ENCODE measurements around the gene SOBP.

Gene SOBP

DNA sequence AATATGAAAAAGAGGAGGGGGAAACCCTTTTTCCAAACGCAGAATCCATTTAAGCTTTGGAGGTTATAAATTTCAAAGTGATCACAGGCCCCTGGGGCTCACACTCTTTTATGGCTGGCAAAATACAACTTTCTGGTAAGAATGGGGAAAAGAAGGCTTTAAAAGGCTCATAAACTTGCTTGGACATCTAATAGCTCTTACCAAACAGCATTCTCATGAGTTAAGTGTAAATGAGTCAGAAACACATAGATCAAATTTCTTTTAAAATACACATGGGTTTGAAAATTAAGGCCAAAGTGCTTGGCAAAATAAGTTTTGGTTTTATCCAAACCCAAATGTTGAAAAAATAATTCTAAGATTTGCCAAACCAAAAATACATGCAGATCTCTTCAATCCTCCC is 154.6 kb downstream of the SOBP start:
- DNase-seq, result no peak

DNA sequence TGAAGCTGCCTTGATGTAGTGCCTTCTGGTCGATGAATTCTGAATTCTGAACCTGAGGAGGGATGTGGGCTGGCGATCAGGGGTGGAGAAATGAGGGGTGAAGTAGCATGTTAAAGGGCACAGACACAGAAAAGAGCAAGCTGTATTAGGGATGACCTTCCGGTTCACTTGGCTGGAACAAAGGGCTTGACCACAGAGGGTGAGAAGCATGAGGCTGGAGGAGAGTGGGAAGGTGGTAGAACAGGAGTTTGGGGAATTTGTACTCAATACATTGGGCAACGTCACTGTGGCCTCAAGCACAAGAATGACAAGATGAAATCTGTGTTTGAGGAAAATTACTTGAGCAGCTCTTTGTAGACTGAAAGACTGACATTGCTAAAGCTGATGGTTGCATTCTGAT is 155.8 kb downstream of the SOBP start:
- no peak for DNase-seq

DNA sequence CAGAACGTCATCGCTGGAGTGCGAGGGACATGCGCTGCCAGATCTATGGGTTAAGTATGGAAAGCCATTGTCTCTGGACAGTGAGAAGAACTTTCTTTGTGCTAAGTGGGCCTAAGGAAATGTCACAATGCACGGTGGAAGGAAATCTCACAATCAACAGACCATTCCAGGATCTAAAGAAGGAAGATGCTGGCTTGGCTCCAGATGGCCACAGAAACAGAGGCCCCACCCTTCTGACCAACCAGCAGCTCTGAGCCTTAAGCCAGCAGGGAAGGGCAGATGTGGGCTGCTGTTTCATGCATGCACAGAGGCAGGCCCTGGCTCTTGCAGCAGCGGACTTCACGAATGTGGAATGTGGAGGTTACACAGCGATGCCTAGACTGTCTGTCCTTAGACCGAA is 156.3 kb downstream of the SOBP start:
- no peak for DNase-seq

DNA sequence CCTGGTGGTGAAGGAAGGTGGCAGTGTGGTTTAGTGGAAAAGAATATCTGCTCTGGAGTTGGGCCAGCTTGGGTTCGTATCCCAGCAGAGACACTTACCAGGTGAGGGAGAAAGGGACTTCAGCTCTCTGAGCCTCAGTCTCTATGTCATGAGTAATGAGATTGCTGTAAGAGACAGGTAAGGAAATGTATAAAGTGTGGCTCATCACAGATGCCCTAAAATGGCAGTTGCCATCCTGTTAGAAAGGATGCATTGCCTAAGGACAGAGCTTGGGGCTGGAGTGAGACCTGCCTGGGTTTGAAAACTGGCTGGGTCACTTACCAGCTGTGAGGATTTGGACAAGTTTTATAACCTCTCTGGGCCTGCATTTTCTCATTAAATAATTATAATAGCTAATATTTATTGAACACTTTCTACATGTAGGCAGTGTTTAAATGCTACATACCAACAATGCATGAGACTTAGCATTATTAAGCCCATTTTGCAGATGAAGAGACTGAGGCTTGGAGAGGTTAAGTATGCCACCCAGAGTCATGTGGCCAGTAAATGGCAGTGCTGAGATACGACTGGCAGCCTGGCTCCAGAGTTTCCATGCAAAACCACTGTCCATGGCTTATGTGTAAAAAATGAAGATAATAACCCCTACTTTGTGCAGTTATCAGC is 157.0 kb downstream of the SOBP start:
- DNase-seq, result no peak

DNA sequence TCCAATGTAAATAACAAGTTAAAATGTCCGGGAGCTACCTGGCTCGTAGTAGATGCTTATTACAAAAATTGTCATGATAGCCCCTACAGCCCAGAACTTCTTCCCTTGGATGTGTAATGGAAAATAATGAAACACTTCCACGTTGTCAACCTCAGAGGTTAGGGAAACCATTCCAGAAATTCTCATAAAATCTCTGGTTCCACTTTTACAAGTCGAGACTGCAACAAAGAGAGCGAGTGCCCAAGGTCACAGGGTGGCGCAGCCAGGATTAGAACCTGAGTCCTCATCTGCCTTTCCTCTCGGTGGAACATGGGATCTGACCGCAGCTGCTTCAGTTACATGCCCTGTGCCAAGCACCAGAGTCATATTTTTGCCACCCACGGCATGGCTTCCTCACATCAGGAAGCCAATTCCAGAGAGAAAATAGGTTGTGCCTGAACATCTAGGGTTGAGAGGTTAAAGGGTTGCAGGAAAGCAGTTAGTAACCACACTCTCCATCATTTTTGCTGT is 157.6 kb downstream of the SOBP start:
- DNase-seq, result no peak

DNA sequence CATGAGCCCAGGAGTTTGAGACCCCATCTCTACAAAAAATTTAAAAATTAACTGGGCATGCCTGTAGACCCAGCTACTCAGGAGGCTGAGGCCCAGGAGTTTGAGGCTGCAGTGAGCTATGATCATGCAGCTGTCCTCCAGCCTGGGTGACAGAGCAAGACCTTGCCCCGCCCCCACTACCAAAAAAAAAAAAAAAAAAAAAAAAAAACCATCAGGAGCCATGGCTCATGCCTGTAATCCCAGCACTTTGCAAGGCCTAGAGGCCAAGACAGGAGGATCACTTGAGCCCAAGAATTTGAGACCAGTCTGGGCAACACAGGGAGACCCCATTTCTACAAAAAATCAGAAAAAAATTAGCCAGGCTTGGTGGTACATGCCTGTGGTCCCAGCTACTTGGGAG is 159.1 kb downstream of the SOBP start:
- no peak for DNase-seq

DNA sequence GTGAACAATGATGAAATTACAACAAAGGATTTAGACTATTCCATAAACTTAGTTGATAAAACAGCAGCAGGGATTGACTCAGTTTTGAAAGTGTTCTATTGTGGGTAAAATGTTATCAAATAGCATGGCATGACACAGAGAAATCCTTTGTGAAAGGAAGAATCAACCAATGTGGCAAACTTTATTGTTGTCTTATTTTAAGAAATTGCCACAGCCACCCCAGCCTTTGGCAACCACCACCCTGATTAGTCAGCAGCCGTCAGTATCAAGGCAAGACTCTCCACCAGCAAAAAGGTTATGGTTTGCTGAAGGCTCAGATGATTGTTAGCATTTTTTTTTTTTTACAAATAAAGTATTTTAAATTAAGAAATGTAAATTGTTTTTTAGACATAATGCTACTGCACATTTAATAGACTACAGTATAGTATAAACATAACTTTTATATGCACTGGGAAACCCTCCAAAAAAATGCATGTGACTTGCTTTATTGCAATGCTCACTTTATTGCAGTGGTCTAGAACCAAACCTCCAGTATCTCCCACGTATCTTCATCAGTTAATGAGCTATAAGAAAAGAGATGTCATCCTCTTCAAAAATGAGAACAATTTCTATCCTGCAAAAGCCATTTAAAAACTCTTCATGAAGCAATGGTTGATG is 162.7 kb downstream of the SOBP start:
- DNase-seq, result no peak

DNA sequence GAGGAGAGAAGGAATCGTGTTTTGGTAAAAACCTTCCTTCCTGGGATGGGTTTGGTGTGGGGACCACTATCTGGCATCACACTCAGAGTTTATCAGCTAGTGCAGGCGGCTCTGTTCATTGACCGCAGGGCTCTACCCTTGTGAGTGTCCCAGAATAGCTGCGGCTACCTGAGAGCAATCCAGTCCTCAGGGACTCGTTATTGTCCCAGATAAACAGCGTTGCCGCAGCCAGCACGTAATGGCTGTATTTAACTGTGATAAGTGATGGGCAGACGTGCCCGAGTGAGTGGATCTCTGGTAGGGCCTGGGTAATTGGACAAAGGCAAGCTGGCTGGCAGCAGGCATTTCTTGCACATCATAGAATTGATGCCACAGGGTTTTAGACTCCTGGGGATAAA is 163.3 kb downstream of the SOBP start:
- no peak for DNase-seq

DNA sequence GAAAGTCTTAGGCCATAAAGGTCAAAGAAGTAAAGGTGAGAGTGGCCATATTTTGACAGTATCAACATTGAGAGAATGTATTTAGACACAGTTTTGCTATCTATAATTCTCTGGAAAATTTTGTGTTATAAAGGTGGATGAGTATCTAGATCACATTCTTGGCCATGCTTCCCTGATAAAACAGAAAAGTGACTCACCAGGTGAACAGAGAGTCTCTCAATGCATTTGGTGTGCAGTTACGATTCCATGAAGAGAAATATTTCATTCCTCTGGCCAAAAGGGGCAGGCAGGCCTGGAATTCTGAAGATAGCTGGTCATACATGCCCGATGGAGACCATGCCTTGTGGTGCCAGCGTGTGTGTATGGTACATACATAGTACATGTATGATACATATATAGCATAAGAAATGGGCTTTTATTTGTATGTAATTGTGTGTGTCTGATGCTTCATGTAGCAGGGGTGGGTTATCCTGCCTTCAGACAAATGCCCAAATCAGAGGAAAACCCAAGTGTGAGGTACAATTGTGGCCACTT is 164.0 kb downstream of the SOBP start:
- DNase-seq, result no peak

DNA sequence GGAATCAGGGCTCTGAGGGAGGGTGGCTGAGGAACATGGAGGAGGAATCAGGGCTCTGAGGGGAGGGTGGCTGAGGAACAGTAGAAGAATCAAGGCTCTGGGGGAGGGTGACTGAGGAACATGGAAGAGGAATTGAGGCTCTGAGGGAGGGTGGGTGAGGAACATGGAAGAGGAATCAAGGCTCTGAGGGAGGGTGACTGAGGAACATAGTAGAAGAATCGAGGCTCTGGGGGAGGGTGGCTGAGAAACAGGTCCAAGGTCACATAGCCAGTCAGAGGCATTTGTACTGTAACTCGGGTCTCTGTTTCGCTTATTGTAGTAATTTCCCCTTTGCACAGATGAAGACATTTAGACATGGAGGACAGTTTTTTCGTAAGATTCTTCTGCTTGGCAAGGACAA is 164.8 kb downstream of the SOBP start:
- no peak for DNase-seq

DNA sequence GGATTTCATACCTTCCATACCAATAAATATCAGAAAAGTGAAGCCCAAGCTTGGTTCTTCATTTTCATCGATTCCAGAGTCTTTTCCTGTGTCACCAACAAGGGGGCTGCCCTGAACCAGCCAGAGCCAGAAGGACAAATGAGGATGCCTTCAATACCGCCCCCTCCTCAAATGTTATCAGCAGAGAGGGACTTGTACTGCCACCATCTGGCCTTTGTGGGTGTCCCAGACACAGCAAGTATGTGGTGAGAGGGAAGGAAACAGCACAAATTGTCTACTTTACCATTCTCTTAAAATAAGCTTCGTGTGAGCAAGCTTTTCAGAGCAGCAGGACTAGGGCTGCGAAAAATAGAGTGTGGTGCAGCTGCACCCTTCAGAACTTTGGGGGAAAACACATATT is 165.3 kb downstream of the SOBP start:
- no peak for DNase-seq

DNA sequence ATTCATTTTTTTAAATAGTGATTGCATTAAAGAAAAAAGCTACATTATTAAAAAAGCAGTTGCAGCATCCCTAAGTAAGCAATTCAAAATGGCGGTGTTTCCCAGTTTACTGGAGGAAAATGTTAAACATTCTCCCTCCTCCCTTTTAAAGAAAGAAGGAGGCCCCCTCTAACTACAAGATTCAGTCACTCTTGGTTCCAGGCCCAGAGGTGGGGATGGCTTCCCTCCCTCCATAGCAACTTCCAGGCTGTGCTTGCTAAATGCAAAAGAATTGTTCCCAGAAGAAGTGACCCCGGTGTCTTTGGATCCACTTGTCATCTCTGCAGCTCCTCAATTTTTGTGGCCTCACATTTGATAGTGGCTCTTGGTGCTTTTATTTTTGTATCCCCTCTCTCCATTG is 165.9 kb downstream of the SOBP start:
- DNase-seq, result no peak

DNA sequence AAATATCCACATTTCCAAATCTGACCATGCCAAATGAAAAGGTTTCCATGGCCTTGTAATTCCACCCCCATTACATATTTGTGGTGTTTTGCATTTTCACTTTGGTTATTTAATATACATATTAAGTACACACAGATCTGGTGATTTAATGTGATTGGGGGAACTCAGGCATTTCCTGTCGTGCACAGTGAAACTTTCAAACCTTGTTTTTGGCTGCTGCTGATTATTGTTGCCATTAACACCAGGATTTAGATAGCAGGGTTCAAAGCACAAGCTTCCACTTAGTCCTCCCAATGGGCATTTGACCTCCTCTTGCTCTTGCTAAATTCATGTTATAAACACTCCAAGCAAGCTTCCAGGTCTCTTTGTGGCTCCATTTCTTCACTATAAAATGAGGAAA is 166.5 kb downstream of the SOBP start:
- DNase-seq, result peak; percentile 33

DNA sequence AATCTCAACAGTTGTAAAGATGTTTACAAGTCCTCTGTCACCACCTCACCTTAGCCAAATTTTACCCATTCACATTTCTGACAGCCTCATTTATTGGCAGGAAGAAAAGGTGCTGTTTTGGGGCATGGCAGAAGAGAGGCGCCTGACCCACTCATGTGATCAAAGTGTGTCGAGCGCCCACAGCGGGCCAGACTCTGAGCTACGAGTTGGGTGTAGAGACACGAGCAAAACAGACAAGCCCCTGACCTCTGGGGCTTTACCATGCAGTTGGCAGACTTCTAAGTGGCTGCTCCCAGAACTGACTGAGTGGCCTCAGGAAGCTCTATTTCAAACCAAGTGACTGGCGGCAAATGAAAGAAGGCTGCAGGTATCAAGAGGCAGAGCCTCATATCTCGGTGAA is 167.0 kb downstream of the SOBP start:
- DNase-seq, result no peak

DNA sequence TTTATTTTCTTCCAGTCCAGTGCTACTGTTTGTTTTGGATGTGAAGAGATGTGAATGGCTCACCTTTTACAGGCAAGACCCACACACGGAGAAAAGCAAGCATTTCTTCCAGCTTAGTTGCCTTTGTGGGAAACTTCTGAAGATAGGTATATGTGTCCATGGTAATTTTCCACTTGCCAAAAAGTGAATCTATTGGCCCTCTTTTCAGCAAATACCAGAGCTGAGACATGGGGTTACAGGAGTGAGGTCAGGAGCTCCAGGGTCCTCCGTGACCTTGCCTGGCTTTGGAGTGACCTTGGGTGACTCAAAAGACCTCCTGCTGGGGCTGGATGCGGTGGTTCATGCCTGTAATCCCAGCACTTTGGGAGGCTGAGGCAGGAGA is 167.4 kb downstream of the SOBP start:
- DNase-seq, result no peak

DNA sequence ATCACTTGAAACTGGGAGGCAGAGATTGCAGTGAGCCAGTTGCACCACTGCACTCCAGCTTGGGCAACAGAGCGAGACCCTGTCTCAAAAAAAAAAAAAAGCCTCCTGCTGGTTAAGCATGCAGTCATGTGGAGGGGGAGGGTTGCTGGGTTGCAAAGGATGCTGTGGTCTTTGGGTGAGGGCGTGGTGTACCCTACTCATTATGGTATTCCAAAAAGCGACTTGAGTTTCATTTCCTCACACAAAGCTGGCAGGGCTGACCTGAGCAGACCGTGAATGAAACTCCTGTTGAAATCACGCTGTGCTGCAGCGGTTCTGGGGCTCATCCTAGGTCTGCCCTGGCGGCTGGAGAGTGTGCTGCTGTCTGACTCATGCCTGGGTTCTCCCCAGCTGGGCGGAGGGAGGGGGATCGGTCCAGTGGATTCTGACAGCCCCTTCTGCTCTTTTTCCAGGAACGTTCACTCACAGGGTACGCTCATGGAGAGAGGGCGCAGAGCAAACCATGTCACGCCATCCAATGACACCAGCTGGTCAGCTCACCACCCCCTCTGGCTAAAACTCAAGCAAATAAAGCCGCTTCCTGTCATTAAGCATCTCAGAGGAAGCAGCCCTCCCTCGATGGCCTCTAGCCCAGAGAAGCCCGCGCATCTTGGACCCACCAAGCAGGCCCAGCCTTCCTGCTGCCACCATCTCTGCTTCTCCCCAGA is 168.0 kb downstream of the SOBP start:
- peak; percentile 76 for DNase-seq

DNA sequence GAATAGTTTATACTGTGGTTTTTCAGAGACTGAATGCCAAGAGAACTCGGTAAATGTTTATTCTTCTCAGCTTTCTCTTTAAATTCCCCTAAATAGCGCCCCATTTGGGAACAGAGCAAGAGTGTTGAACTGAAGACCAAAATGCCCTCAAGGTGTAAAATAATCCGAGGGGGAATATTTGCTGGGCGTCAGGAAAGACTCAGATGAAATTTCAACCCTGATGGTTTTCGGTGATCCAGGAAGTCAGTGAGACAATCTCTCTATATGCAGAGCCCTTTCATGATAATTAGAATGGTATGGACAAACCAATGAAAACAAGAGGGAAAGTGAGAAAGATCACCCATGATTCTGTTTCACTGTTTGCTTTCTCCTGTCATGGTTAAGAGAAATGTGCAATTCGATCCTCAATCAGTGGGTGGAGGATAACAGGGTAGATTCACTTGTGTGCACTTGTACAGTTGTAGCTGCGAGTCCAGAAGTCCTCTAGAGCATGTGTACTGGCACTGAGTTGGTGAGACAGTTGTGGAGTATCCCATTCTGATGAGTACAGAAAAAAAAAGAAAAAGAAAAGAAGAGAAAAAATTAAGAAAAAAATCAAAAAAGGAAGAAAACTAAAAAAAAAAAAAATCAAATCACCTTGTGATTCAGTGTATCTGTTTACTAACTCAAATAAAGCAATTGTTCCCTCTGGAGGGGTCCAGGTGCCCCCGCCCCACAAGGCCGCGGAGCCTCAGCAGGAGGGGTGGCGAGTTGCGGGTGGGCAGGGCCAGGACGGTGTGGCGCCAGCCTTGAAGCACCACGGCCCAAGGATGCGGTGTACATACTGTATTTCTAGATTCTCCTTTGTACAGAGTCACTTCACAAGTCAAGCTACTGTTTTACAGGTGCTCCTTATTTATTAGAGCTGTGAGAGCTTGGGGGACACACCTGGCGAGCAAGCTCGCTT is 169.3 kb downstream of the SOBP start:
- peak; percentile 18 for DNase-seq

DNA sequence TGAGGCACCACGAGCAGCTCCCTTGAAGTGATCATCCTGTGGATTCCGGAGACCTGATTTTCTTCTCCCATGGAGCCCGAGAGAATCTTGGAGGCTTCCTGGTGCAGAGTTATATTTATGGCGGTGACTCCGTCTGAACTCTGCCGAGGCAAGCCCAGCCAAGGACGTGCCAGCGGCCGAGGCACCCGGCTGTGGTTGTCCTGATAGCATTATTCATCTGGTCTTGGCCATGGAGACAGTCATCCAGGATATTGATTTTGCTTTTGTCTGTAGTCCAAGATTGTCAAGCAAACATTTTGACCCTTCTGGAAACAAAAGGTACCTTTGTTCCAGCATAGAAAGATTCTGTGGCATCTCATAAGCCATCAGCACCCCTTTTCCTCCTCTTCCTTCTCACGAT is 170.9 kb downstream of the SOBP start:
- no peak for DNase-seq

DNA sequence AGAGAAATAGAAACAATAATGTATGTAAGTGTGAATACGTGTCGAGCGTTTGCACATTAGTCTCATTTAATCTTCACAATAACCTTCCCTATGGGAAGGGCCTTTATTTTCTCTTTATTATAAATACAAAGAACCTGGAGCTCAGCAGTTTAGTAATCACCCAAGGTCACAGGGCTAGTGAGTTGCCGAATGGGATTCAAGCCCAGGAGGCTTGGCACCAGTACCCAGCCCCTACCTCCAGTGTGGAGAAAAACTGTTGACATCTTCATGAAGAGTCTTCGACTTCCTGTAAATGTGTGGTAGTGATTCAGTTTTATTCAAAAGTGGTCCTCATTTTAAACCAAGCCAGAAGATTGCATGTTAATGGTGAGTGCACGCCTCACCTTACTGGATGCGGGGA is 171.4 kb downstream of the SOBP start:
- no peak for DNase-seq

DNA sequence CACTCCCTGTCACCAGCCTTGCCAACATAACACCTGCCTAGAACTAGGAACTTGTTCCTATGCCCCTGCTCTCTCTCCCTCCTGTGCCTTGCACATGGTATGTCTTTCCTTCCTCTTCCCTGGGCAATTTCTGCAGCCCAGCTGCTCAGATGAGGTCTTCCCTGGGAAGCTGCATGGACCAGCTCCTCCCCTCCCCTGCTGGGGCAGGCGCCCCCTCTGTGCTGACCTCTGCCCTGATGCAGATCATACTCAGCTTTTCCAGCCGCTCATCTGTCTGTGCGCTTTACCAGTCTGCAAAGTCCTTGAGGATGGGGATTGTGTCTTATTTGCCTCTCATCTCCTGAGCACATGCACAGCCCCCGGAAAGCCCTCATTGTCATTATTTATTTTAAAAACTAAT is 172.4 kb downstream of the SOBP start:
- DNase-seq, result no peak

DNA sequence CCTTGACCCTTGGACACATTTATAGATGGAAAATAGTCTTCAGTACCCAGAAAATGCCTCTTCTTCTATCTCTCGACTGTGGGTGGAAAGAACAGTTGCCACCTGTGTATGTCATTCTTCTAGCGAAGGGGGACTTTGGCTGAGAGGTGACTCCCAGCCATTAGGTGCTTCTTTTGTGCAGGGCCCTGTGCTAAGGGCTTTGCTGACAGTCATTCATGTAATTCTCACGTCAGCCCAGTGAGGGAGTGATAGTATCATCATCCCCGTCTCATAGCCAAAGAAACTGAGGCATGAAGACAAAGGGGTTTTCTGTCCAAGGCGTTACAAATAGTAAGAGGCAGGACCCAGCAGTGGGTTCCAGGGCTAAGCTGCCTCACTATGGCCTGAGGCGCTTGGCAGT is 173.4 kb downstream of the SOBP start:
- no peak for DNase-seq

DNA sequence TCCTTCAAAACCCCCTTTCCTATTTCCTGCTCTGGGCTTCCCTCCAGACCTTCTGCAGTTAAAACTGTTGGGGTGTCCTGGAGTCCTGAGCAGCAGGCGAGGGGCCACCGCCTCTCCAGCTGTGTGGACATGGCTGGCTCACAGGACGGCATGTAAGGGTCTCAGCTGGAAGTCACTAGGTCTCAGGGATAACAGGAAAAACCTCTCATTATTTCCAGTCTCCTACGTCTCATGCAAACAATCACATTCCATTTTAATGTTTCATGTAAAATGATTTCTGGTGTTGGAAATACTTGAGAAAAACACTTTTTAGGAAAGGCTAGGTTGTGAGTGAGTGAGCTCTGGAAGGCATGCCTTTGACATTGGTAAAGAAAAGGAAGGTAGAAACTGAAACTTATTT is 175.5 kb downstream of the SOBP start:
- peak; percentile 54 for DNase-seq

Data from EL (cell line).